GM12878 (cell line): ENCODE data around the gene SPAG16. TPM values are rescaled to one million over a fixed set of nuclear protein-coding genes. Genes with fewer than 3 reads are reported as not detected.

Experiments used
- ATF7 ChIP-seq: fragments of 450-650 bp; IDR thresholded peaks from 2 replicates; pipeline ENCODE4 v1.6.1; 2016; ENCODE audit warnings: low read depth, mild to moderate bottlenecking
- BHLHE40 ChIP-seq, 2 experiments: fragments of 450-650 bp in 1 of 2; IDR thresholded peaks; 2 replicates each; pipeline ENCODE4 v1.6.1; 2011 to 2017; ENCODE audit warnings: low read depth in 2 of 2, borderline replicate concordance in 1 of 2, improper control_type of control experiment in 1 of 2, low read length in 1 of 2, mild to moderate bottlenecking in 1 of 2
- EED ChIP-seq: sonication (generic); IDR thresholded peaks from 2 replicates; pipeline ENCODE4 v1.6.1; 2016; ENCODE audit warnings: antibody characterized with exemption, low read depth
- EGR1 ChIP-seq, 2 experiments: IDR thresholded peaks; 1 replicate in 1 of 2; 2 replicates in 1 of 2; pipeline ENCODE4 v1.6.1; 2011 to 2012; ENCODE audit warnings: low read depth in 2 of 2, low read length in 2 of 2, borderline replicate concordance in 1 of 2, mild to moderate bottlenecking in 1 of 2, moderate library complexity in 1 of 2
- IKZF1 ChIP-seq: fragments of 450-650 bp; conservative IDR thresholded peaks from 2 replicates; pipeline ENCODE4 v1.6.1; 2017; ENCODE audit warnings: antibody characterized with exemption, mild to moderate bottlenecking
- MEF2B ChIP-seq: fragments of 450-650 bp; IDR thresholded peaks from 2 replicates; pipeline ENCODE4 v1.6.1; 2018; ENCODE audit warnings: mild to moderate bottlenecking, moderate library complexity; ENCODE audit not compliant: partially characterized antibody, poor library complexity, severe bottlenecking
- MTA2 ChIP-seq: fragments of 450-650 bp; IDR thresholded peaks from 2 replicates; pipeline ENCODE4 v1.6.1; 2016; ENCODE audit warnings: low read depth, mild to moderate bottlenecking, moderate library complexity
- NFXL1 ChIP-seq: fragments of 450-650 bp; IDR thresholded peaks from 2 replicates; pipeline ENCODE4 v1.6.1; 2017; ENCODE audit warnings: antibody characterized with exemption, mild to moderate bottlenecking, borderline replicate concordance
- NR2F1 ChIP-seq: fragments of 450-650 bp; conservative IDR thresholded peaks from 2 replicates; pipeline ENCODE4 v1.6.1; 2017; ENCODE audit warnings: mild to moderate bottlenecking
- NRF1 ChIP-seq: conservative IDR thresholded peaks from 2 replicates; pipeline ENCODE4 v1.6.1; 2011; ENCODE audit warnings: mild to moderate bottlenecking, low read depth, low read length, improper control_type of control experiment
- POU2F2 ChIP-seq: IDR thresholded peaks from 3 replicates; pipeline ENCODE4 v1.6.1; 2011; ENCODE audit warnings: low read depth, mild to moderate bottlenecking, low read length, borderline replicate concordance
- RAD51 ChIP-seq: fragments of 450-650 bp; IDR thresholded peaks from 2 replicates; pipeline ENCODE4 v1.6.1; 2016; ENCODE audit warnings: moderate library complexity, mild to moderate bottlenecking, inconsistent platforms
- RB1 ChIP-seq: fragments of 450-650 bp; formaldehyde crosslinking; IDR thresholded peaks from 2 replicates; pipeline ENCODE4 v1.6.1; 2017; ENCODE audit warnings: mild to moderate bottlenecking, borderline replicate concordance
- SIN3A ChIP-seq: IDR thresholded peaks from 2 replicates; pipeline ENCODE4 v1.6.1; 2012; ENCODE audit warnings: low read depth, low read length, improper control_type of control experiment
- SIX5 ChIP-seq: IDR thresholded peaks from 2 replicates; pipeline ENCODE4 v1.6.1; 2011; ENCODE audit warnings: mild to moderate bottlenecking, low read depth, low read length, moderate library complexity; ENCODE audit not compliant: severe bottlenecking
- SMAD1 ChIP-seq: fragments of 450-650 bp; IDR thresholded peaks from 2 replicates; pipeline ENCODE4 v1.6.1; 2018; ENCODE audit warnings: mild to moderate bottlenecking, low read depth; ENCODE audit not compliant: partially characterized antibody
- polyA plus RNA-seq, 11 experiments: library from polyadenylated mRNA; depleted of rRNA in 4 of 11; unstranded in 6 of 11; stranded (reverse) in 5 of 11; fragments of >200 nt; fragmentation: Nextera tagmentation in 4 of 11; fragmentation: Illumina TruSeq in 1 of 11; extraction: Ambion mirVana in 4 of 11; extraction: Trizol in 1 of 11; gene quantifications; 1 replicate in 1 of 11; 2 replicates in 10 of 11; pipeline versions ENCODE4 v1.2.1 to v1.2.3, GENCODE V29; 2011 to 2016; ENCODE audit warnings: inconsistent platforms in 2 of 11, missing spikeins in 2 of 11, low read depth in 1 of 11
- total RNA-seq, 4 experiments: library from RNA; depleted of rRNA in 3 of 4; stranded (reverse); fragments of >200 nt in 3 of 4; fragmentation: Illumina TruSeq in 1 of 4; extraction: Trizol in 1 of 4; gene quantifications; 2 replicates each; pipeline versions ENCODE4 v1.2.1 to v1.2.3, GENCODE V29; 2013 to 2021
- TF ChIP-seq, protein P1 (sequence below): fragments of 450-650 bp; IDR thresholded peaks from 2 replicates; pipeline ENCODE4 v1.6.1; 2017; ENCODE audit warnings: antibody characterized with exemption, mild to moderate bottlenecking, moderate library complexity
- TF ChIP-seq, protein P2 (sequence below): IDR thresholded peaks from 2 replicates; pipeline ENCODE4 v1.6.1; 2012; ENCODE audit warnings: improper control_type of control experiment, low read depth, low read length; ENCODE audit not compliant: insufficient replicate concordance
- TF ChIP-seq, protein P3 (sequence below): fragments of 450-650 bp; formaldehyde crosslinking; IDR thresholded peaks from 2 replicates; pipeline ENCODE4 v1.4.0; 2022; ENCODE audit warnings: mild to moderate bottlenecking, moderate library complexity

The SPAG16 gene
- total and polyA plus RNA-seq, 10 of the 15 experiments (the other 5 are each of a cell fraction or from before 2014, with no cell fraction given), result 6.0 to 25.0 (median 15.2) TPM

DNA sequence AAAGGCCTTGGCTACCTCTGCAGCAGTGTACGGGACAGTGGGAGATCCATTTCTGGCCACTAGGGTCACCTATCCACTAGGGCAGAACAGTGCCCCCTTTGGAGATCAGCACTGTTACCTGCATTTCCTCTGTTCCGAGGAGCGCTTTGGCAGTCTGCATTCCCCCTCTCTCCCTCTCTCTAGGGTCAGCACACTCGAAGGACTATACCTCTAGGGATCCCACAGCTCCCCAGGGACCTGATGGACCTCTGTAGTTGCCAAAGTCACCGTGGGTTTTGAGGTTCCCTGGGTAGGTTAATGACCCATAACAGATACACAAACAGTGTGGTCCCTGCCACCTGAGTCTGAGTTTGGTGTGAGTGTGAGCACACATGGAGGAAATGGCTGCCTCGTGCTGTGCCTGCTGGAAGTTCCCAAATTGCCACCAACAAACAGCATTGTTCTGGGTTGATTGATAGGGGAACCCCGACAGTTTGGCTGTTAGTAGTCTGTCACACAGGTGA lies 1026.8 kb downstream of the SPAG16 start (continued):
- TF ChIP-seq RAD51 (no peak), SMAD1 (no peak), EED (no peak), EGR1 (IDR thresholded peaks at IDR 0.05; ENCODE audit: borderline replicate concordance in 1 of 2, low read depth in 2 of 2, low read length in 2 of 2) (no peak), SIN3A (no peak), MTA2 (0 out of 2 replicates have a peak, but pooled peaks have one; percentile 16), MEF2B (peak; percentile 95), NRF1 (no peak), RB1 (peak; percentile 46; the same call in 1 of the 2 replicates), BHLHE40 (IDR thresholded peaks at IDR 0.05; ENCODE audit: borderline replicate concordance in 1 of 2, low read depth in 2 of 2, low read length in 1 of 2) (peak in 1 of 2 experiments; percentile 66; a peak in 2 of 4 replicates), NFXL1 (no peak), IKZF1 (peak; percentile 41), SIX5 (no peak), NR2F1 (peak; percentile 40; the same call in 1 of the 2 replicates), POU2F2 (no peak), ATF7 (no peak)
- TF ChIP-seq, protein P1, sequence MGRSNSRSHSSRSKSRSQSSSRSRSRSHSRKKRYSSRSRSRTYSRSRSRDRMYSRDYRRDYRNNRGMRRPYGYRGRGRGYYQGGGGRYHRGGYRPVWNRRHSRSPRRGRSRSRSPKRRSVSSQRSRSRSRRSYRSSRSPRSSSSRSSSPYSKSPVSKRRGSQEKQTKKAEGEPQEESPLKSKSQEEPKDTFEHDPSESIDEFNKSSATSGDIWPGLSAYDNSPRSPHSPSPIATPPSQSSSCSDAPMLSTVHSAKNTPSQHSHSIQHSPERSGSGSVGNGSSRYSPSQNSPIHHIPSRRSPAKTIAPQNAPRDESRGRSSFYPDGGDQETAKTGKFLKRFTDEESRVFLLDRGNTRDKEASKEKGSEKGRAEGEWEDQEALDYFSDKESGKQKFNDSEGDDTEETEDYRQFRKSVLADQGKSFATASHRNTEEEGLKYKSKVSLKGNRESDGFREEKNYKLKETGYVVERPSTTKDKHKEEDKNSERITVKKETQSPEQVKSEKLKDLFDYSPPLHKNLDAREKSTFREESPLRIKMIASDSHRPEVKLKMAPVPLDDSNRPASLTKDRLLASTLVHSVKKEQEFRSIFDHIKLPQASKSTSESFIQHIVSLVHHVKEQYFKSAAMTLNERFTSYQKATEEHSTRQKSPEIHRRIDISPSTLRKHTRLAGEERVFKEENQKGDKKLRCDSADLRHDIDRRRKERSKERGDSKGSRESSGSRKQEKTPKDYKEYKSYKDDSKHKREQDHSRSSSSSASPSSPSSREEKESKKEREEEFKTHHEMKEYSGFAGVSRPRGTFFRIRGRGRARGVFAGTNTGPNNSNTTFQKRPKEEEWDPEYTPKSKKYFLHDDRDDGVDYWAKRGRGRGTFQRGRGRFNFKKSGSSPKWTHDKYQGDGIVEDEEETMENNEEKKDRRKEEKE, result no peak
- TF ChIP-seq, protein P2, sequence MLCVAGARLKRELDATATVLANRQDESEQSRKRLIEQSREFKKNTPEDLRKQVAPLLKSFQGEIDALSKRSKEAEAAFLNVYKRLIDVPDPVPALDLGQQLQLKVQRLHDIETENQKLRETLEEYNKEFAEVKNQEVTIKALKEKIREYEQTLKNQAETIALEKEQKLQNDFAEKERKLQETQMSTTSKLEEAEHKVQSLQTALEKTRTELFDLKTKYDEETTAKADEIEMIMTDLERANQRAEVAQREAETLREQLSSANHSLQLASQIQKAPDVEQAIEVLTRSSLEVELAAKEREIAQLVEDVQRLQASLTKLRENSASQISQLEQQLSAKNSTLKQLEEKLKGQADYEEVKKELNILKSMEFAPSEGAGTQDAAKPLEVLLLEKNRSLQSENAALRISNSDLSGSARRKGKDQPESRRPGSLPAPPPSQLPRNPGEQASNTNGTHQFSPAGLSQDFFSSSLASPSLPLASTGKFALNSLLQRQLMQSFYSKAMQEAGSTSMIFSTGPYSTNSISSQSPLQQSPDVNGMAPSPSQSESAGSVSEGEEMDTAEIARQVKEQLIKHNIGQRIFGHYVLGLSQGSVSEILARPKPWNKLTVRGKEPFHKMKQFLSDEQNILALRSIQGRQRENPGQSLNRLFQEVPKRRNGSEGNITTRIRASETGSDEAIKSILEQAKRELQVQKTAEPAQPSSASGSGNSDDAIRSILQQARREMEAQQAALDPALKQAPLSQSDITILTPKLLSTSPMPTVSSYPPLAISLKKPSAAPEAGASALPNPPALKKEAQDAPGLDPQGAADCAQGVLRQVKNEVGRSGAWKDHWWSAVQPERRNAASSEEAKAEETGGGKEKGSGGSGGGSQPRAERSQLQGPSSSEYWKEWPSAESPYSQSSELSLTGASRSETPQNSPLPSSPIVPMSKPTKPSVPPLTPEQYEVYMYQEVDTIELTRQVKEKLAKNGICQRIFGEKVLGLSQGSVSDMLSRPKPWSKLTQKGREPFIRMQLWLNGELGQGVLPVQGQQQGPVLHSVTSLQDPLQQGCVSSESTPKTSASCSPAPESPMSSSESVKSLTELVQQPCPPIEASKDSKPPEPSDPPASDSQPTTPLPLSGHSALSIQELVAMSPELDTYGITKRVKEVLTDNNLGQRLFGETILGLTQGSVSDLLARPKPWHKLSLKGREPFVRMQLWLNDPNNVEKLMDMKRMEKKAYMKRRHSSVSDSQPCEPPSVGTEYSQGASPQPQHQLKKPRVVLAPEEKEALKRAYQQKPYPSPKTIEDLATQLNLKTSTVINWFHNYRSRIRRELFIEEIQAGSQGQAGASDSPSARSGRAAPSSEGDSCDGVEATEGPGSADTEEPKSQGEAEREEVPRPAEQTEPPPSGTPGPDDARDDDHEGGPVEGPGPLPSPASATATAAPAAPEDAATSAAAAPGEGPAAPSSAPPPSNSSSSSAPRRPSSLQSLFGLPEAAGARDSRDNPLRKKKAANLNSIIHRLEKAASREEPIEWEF, result peak; percentile 80
- TF ChIP-seq, protein P3, sequence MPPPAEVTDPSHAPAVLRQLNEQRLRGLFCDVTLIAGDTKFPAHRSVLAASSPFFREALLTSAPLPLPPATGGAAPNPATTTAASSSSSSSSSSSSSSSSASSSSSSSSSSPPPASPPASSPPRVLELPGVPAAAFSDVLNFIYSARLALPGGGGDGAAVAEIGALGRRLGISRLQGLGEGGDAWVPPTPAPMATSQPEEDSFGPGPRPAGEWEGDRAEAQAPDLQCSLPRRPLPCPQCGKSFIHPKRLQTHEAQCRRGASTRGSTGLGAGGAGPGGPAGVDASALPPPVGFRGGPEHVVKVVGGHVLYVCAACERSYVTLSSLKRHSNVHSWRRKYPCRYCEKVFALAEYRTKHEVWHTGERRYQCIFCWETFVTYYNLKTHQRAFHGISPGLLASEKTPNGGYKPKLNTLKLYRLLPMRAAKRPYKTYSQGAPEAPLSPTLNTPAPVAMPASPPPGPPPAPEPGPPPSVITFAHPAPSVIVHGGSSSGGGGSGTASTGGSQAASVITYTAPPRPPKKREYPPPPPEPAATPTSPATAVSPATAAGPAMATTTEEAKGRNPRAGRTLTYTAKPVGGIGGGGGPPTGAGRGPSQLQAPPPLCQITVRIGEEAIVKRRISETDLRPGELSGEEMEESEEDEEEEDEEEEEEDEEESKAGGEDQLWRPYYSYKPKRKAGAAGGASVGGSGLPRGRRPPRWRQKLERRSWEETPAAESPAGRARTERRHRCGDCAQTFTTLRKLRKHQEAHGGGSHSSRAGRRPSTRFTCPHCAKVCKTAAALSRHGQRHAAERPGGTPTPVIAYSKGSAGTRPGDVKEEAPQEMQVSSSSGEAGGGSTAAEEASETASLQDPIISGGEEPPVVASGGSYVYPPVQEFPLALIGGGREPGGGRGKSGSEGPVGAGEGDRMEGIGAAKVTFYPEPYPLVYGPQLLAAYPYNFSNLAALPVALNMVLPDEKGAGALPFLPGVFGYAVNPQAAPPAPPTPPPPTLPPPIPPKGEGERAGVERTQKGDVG (CRISPR knock-in tag), result no peak
